Stimulated activated CD8-positive, alpha-beta memory T cell treated with anti-CD3 and anti-CD28 coated beads, Interleukin-15, amount 100 ng/mL, for 1 hour (primary cell): ENCODE data around the gene HAPSTR1.

Experiments
- DNase-seq: peaks from one replicate; pipeline ENCODE4 v3.0.0-alpha.2; 2020; ENCODE audit warnings: low read depth

Gene HAPSTR1

DNA sequence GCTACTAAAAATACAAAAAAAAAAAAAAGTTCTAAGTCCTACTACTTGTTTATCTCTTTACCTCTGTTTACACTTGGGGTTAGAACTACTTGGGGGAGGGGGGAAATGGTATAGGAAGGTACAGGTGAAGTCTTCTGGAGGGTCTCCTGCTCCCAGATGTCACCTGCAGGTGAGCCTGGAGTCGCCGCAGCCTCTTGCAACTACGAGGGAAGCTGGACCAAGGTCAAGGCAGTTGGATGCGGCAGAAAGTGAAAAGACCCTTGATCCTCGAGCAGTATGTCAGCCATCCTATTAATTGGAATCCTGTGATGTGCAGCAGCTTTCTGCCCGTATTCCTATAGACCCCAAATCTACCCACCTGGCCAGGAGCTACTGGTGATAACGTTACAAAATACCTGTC is 33.0 kb downstream of the HAPSTR1 start:
- DNase-seq, result no peak

DNA sequence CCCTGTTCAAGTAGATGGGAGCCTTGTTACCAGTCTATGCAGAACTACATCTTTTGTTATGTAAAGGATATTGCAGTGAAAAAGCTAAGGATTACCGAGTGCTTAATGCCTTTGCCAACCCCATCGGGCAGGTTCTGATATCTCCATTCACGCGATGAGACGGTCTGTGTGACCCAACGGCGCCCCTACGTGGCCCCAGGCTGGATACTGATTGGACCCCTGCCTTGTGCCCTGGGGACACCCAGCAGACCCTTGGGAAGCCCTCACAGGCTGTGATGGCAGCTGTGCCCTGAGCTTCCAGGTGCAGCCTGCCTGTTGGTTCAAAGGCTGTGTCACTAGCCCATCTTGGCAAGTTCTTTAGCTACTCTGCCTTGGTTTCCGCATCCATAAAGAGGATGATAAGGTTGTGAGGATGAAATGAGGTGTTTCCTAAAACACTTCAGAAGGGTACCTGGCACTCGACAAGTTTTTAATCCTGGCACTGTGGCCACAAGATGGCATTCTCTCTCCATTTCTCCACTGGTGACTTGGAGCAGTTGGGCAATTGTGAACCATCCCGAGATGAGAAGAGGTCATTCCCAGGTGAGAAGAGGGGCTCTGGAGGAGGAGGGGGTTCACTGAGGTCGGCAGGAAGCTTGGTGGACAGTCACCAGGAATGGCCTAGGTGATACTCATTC is 33.6 kb downstream of the HAPSTR1 start:
- DNase-seq, result no peak

DNA sequence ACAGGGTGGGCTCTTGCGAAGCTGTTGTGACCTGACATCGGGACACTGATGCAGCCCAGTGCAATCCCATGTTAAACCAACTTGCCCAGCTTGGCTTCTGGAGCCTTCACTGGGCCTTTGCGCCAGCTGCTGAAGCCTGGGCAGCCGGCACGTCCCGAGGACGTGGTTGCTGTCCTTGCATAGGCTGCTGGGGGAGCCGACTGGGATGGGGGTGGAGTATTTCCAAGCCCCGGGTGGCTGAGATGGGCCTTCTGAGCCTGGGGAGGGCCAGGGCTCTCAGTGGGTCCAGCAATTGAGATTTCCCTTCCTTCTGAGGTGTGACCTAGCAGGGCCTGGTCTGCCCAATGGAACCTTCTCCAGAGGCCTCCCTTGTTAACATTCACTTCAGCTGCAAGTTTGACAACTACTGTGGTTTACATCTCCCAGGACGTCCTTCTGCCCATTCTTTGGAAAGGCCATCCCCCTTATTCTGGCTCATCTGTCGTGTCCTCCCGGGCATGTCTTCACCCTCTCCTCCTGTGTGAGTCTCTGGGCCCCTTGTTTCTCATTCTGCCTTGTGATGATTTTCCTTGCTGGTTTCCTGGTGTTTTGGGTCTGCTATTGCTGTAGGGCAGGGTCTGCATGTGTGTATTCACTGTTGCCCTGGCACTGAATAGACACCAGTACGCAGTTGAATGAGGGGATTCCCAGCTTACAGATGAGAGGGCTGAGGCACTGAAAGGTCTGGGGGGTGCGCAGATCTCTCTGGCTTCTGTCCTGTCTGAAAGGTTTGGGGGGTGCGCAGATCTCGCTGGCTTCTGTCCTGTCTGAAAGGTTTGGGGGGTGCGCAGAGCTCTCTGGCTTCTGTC is 34.4 kb downstream of the HAPSTR1 start:
- no peak for DNase-seq

DNA sequence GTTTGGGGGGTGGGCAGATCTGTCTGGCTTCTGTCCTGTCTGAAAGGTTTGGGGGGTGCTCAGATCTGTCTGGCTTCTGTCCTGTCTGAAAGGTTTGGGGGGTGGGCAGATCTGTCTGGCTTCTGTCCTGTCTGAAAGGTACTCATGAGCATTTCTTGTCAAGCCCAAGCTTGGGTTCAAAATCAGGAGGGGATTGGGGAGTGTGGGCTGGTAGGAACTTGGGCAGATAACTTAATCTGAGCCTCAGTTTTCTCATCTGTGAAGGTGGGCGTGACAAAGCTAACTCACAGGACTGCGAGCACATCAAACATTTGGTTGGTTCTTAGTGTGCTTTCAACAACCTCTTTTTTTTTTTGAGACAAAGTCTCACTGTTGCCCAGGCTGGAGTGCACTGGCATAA is 35.2 kb downstream of the HAPSTR1 start:
- DNase-seq, result no peak

DNA sequence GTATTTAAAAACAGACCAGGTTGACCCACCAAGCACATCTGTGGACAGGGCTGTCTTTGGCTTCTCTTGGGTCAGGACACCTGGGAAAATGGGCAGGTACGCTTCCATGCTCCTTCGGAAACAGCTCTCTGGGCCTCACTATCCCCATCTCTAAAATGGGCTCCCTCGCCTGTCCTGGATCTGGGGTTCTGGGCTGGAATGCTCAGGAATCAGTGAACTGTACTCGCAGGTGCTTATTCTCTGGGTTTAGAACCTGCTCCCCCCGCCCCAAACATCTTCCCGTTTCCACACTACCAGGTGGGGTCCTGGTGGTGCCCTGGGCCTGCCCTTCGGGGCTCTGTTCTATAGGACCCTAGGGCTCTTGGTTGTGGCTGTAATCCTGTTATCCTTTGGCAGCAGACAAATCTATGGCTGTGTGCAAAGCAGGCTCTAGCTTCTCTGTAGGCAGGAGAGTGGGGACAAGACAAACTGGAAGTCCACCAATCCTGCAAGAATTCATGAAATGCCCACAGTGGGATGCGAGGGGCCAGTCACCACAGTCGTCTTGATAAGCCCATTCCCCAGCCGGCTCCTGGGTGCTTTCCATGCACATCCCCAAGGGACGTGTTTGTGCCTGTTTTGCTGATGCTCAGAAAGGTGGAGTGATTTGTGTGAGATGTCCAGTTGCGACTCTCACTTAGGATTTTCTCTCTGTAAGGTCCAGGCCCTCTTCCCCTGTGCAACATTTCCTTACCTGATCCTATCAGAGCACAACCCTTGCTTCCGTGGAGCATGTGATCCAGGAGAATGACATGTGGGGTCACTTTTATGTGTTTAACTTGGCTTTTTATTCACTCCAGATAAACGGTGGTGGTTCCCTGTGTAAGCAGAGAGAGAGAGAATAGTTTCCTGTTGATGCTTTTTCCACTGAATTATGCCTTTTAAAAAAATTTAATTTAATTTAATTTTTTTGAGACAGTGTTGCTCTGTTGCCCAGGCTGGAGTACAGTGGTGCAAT is 37.2 kb downstream of the HAPSTR1 start:
- no peak for DNase-seq

DNA sequence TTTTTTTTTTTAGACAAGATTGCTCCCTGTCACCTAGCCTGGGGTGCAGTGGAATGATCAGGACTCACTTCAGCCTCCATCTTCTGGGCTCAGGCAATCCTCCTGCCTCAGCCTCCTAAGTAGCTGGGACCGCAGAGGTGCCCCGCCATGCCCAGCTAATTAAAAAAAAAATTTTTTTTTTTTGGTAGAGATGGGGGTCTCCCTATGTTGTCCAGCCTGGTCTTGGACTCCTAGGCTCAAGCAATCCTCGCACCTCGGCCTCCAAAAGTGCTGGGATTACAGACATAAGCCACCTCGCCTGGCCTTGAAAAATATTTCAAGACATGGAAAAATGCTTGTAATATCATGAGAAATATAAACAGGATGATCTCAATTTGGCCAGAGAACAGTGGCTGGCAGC is 42.9 kb downstream of the HAPSTR1 start:
- DNase-seq, result no peak

DNA sequence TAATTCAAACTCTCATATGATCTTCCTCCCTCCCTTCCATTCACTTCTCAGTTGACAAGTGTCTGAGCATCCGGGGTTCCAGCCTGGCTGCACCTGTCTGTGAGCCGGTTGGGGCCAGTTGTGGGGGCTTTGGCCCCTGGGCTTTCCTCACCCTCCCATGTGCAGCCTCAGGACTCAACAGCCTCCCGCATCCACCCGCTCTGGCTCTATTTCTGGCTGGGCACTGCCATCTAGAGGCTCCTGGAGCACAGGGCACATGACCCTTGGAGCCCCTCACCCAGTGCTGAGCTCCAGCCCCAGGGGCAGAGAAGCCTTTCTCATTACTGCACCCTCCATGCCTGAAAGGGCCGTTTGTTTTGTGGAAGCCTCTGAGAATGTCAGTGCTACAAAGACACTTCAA is 43.3 kb downstream of the HAPSTR1 start:
- DNase-seq, result peak; percentile 34

DNA sequence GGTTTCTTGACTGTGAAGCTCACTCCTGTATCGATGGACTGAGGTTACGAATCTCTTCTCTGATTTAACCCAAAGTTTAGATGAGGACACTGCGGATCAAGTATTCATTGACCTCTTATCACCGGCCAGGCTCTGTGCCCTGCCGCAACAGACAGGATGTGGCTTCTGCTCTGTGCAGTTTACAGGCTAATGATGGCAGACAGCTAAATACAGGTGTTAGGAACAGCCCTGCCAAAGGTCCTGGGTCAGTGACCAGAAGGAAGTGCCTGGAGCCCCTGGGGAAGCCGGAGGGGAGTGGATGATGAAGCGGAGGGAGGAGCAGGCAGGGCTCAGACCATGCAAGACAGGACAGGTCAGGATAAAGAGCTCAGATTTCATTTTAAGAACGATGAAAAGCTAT is 44.4 kb downstream of the HAPSTR1 start:
- DNase-seq, result no peak

DNA sequence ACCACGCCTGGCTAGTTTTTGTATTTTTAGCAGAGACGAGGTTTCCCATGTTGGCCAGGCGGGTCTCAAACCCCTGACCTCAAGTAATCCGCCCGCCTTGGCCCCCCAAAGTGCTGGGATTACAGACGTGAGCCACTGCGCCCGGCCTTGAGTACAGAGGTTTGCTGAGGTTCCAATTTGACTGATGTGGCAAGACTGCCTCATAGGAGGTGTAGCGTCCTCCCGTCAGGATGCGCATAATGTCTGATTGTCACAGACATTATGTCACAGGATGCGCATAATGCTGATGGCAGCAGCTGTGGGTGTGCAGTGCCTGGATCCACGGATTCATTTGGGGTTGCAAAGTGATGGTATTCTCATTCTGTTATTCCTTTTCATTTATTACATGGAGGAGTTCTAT is 45.2 kb downstream of the HAPSTR1 start:
- DNase-seq, result no peak

DNA sequence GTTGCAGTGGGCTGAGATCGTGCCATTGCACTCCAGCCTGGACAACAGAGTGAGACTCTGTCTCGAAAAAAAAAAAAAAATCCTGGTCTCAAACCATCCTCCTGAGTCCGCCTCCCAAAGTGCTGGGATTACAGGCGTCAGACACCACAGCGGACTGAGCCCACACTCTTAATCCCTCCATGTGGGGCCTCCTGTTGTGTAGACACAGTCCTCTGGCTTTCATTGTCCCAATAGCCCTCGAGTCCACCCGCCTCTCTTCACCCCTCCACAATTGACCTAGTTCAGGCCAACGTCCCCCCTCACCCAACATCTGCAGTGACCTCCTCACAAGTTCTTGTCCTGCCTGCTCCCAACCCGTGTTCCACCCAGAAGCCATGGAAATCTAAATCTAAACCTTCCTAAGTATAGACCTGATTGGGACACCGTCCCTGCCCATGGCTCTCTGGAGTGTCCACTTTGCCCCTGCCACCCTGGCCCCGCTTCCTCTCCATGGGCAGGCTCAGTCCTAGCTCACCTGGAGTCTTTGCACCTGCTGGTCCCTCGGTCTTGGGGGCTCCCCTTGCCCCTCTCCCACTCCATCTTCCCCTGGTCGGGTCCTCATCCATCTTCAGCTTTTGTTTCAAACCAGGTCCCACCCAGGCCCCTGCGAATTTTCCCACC is 46.7 kb downstream of the HAPSTR1 start:
- DNase-seq, result no peak

DNA sequence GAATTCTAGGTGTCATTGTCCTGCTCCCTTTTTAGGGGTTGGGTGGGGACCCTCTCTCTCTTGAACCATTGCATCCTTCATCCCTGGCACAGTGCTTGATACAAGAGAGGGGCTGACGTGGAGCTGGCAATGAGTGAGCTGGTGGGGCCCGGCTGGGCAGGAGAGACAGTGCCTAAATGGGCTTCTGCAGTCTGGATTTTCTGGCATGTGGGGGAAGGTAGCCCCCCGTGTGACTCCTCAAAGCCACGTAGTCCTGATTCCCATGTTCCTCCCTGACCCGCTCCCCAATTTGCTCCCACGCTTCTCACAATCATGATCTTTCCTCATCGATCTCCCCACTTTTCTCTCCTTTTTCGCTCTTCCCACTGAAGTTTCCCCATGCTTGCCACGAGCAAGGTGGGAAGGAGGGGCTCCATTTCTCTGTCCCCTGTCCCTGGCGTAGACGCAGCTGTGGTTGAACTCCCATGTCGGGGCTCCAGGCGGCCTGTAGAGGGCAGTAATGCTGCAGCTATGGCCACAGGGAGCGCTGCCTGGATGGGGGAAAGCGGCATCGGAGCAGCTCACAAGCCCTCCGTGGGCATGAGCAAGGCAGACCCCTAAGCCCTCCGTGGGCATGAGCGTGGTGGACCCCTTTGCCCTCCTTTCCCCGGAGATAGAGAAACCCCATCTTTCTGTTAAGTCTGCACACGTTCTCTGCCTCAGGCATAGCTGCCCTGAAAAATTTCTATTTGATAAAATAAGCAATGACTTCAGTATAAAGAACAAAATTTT is 47.5 kb downstream of the HAPSTR1 start:
- peak; percentile 32 for DNase-seq

DNA sequence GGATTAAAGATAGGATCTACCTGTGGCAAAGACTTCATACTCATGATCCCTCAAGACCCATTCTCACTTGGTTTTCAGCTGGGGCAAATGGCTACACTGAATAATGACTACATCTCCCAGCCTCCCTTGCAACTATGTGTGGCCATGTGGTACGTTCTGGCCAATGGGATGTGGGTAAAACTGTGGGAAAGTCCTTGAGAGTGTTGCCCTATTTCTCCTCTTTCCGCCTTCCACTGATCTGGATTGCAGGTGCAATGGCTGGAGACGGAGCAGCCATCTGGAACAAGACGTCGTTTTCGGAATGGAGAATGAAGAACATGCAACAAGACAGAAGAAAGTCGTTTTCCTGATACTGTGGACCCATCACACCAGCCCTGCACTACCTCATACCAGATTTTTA is 48.5 kb downstream of the HAPSTR1 start:
- no peak for DNase-seq
